ENCODE data around the gene LRRC3C. TPM values are rescaled to one million over a fixed set of nuclear protein-coding genes. Genes with fewer than 3 reads are reported as not detected.
"Not testable (repeated sequence)": the region's sequence is repeated elsewhere in the genome, so short reads cannot be mapped to it uniquely, and the experiment has no call there.

The LRRC3C gene
- total RNA-seq, 1 donor from 2014 or later, result not detected

- no peak overlapping the region for H3K27ac ChIP-seq (ENCODE audit: low read depth, low read length)
- no peaks in the 10 kb centered on the region for H3K36me3 ChIP-seq (ENCODE audit: control insufficient read depth in 3 of 3, insufficient read depth in 3 of 3, low read length in 3 of 3)
- H3K9me3 ChIP-seq (ENCODE audit: control insufficient read depth in 3 of 3, low read length in 3 of 3), result no peaks in the 10 kb centered on the region
- peaks cover 5 to 10% (median 7%) of the 10 kb centered on the region in 3 donors for H3K4me1 ChIP-seq (ENCODE audit: control insufficient read depth in 3 of 3, insufficient read depth in 3 of 3, low read length in 3 of 3)
- no peak overlapping the region for H3K4me3 ChIP-seq (ENCODE audit: low read length in 3 of 3)
- no peaks in the 10 kb centered on the region for H3K27me3 ChIP-seq (ENCODE audit: control insufficient read depth in 3 of 3, insufficient read depth in 3 of 3, low read length in 3 of 3)
- H3K9ac ChIP-seq (ENCODE audit: low read depth in 1 of 3, low read length in 3 of 3), result no peak overlapping the region
Observed at GRCh38 chr17:39946551-39947330, 19.2 kb downstream of the LRRC3C start.

- not testable (repeated sequence) for H3K4me3 ChIP-seq (ENCODE audit: low read length in 3 of 3); H3K27ac ChIP-seq (ENCODE audit: low read depth, low read length); H3K27me3 ChIP-seq (ENCODE audit: control insufficient read depth in 3 of 3, insufficient read depth in 3 of 3, low read length in 3 of 3); H3K36me3 ChIP-seq (ENCODE audit: control insufficient read depth in 3 of 3, insufficient read depth in 3 of 3, low read length in 3 of 3); H3K9me3 ChIP-seq (ENCODE audit: control insufficient read depth in 3 of 3, low read length in 3 of 3); H3K9ac ChIP-seq (ENCODE audit: low read depth in 1 of 3, low read length in 3 of 3)
- peaks cover 12 to 21% (median 18%) of the 10 kb centered on the region in 3 donors for H3K4me1 ChIP-seq (ENCODE audit: control insufficient read depth in 3 of 3, insufficient read depth in 3 of 3, low read length in 3 of 3)
Observed at GRCh38 chr17:39948489-39948828, 20.9 kb downstream of the LRRC3C start.

GRCh38 chr17:39949028-39949427 is 21.5 kb downstream of the LRRC3C start:
- Histone ChIP-seq H3K9me3 (ENCODE audit: control insufficient read depth in 3 of 3, low read length in 3 of 3) (no peaks in the 10 kb centered on the region), H3K9ac (ENCODE audit: low read depth in 1 of 3, low read length in 3 of 3) (no peak overlapping the region)

GRCh38 chr17:39950871-39951348 is 23.4 kb downstream of the LRRC3C start:
- Histone ChIP-seq H3K4me3 (ENCODE audit: low read length in 3 of 3) (no peak overlapping the region), H3K27ac (ENCODE audit: low read depth, low read length) (no peak overlapping the region), H3K27me3 (ENCODE audit: control insufficient read depth in 3 of 3, insufficient read depth in 3 of 3, low read length in 3 of 3) (no peaks in the 10 kb centered on the region), H3K9ac (ENCODE audit: low read depth in 1 of 3, low read length in 3 of 3) (peak overlapping the region in 1 of 3 donors; percentile 38), H3K9me3 (ENCODE audit: control insufficient read depth in 3 of 3, low read length in 3 of 3) (no peaks in the 10 kb centered on the region), H3K36me3 (ENCODE audit: control insufficient read depth in 3 of 3, insufficient read depth in 3 of 3, low read length in 3 of 3) (no peaks in the 10 kb centered on the region), H3K4me1 (ENCODE audit: control insufficient read depth in 3 of 3, insufficient read depth in 3 of 3, low read length in 3 of 3) (peaks cover 10 to 13% (median 13%) of the 10 kb centered on the region in 3 donors)

More at GRCh38 chr17:39949028-39949427, 21.5 kb downstream of the LRRC3C start:
- H3K4me1 ChIP-seq (ENCODE audit: control insufficient read depth in 3 of 3, insufficient read depth in 3 of 3, low read length in 3 of 3), result peaks cover 12 to 18% (median 16%) of the 10 kb centered on the region in 3 donors
- H3K27me3 ChIP-seq (ENCODE audit: control insufficient read depth in 3 of 3, insufficient read depth in 3 of 3, low read length in 3 of 3), result no peaks in the 10 kb centered on the region
- H3K36me3 ChIP-seq (ENCODE audit: control insufficient read depth in 3 of 3, insufficient read depth in 3 of 3, low read length in 3 of 3), result no peaks in the 10 kb centered on the region
- no peak overlapping the region for H3K27ac ChIP-seq (ENCODE audit: low read depth, low read length)
- H3K4me3 ChIP-seq (ENCODE audit: low read length in 3 of 3), result no peak overlapping the region

- Histone ChIP-seq H3K27ac (ENCODE audit: low read depth, low read length) (peak overlapping the region; percentile 63), H3K9me3 (ENCODE audit: control insufficient read depth in 3 of 3, low read length in 3 of 3) (no peaks in the 10 kb centered on the region), H3K4me3 (ENCODE audit: low read length in 3 of 3) (peak overlapping the region; percentile 77 to 81 (median 78)), H3K36me3 (ENCODE audit: control insufficient read depth in 3 of 3, insufficient read depth in 3 of 3, low read length in 3 of 3) (no peaks in the 10 kb centered on the region), H3K9ac (ENCODE audit: low read depth in 1 of 3, low read length in 3 of 3) (peak overlapping the region; percentile 70 to 85 (median 77)), H3K27me3 (ENCODE audit: control insufficient read depth in 3 of 3, insufficient read depth in 3 of 3, low read length in 3 of 3) (no peaks in the 10 kb centered on the region), H3K4me1 (ENCODE audit: control insufficient read depth in 3 of 3, insufficient read depth in 3 of 3, low read length in 3 of 3) (peaks cover 10 to 13% (median 13%) of the 10 kb centered on the region in 3 donors)
Observed at GRCh38 chr17:39951924-39952679, 24.6 kb downstream of the LRRC3C start.

GRCh38 chr17:39952680-39953470 is 25.3 kb downstream of the LRRC3C start:
- Histone ChIP-seq H3K4me3 (ENCODE audit: low read length in 3 of 3) (peak overlapping the region; percentile 77 to 81 (median 78)), H3K27me3 (ENCODE audit: control insufficient read depth in 3 of 3, insufficient read depth in 3 of 3, low read length in 3 of 3) (no peaks in the 10 kb centered on the region), H3K4me1 (ENCODE audit: control insufficient read depth in 3 of 3, insufficient read depth in 3 of 3, low read length in 3 of 3) (peaks cover 10 to 13% (median 13%) of the 10 kb centered on the region in 3 donors), H3K9me3 (ENCODE audit: control insufficient read depth in 3 of 3, low read length in 3 of 3) (no peaks in the 10 kb centered on the region), H3K27ac (ENCODE audit: low read depth, low read length) (peak overlapping the region; percentile 63), H3K36me3 (ENCODE audit: control insufficient read depth in 3 of 3, insufficient read depth in 3 of 3, low read length in 3 of 3) (no peaks in the 10 kb centered on the region), H3K9ac (ENCODE audit: low read depth in 1 of 3, low read length in 3 of 3) (peak overlapping the region; percentile 70 to 85 (median 77))

GRCh38 chr17:39953471-39953888 is 25.9 kb downstream of the LRRC3C start:
- Histone ChIP-seq H3K27me3 (ENCODE audit: control insufficient read depth in 3 of 3, insufficient read depth in 3 of 3, low read length in 3 of 3) (no peaks in the 10 kb centered on the region), H3K36me3 (ENCODE audit: control insufficient read depth in 3 of 3, insufficient read depth in 3 of 3, low read length in 3 of 3) (no peaks in the 10 kb centered on the region), H3K4me1 (ENCODE audit: control insufficient read depth in 3 of 3, insufficient read depth in 3 of 3, low read length in 3 of 3) (peaks cover 10 to 13% (median 13%) of the 10 kb centered on the region in 3 donors), H3K4me3 (ENCODE audit: low read length in 3 of 3) (peak overlapping the region; percentile 65 to 73 (median 71)), H3K27ac (ENCODE audit: low read depth, low read length) (no peak overlapping the region), H3K9ac (ENCODE audit: low read depth in 1 of 3, low read length in 3 of 3) (peak overlapping the region; percentile 43 to 62 (median 50)), H3K9me3 (ENCODE audit: control insufficient read depth in 3 of 3, low read length in 3 of 3) (no peaks in the 10 kb centered on the region)

GRCh38 chr17:39954876-39955275 is 27.3 kb downstream of the LRRC3C start:
- no peak overlapping the region for H3K27ac ChIP-seq (ENCODE audit: low read depth, low read length)
- peaks cover 10 to 15% (median 13%) of the 10 kb centered on the region in 3 donors for H3K4me1 ChIP-seq (ENCODE audit: control insufficient read depth in 3 of 3, insufficient read depth in 3 of 3, low read length in 3 of 3)
- no peaks in the 10 kb centered on the region for H3K27me3 ChIP-seq (ENCODE audit: control insufficient read depth in 3 of 3, insufficient read depth in 3 of 3, low read length in 3 of 3)
- H3K4me3 ChIP-seq (ENCODE audit: low read length in 3 of 3), result no peak overlapping the region
- H3K9ac ChIP-seq (ENCODE audit: low read depth in 1 of 3, low read length in 3 of 3), result no peak overlapping the region
- H3K9me3 ChIP-seq (ENCODE audit: control insufficient read depth in 3 of 3, low read length in 3 of 3), result no peaks in the 10 kb centered on the region
- H3K36me3 ChIP-seq (ENCODE audit: control insufficient read depth in 3 of 3, insufficient read depth in 3 of 3, low read length in 3 of 3), result no peaks in the 10 kb centered on the region

GRCh38 chr17:39955726-39956225 is 28.2 kb downstream of the LRRC3C start:
- Histone ChIP-seq H3K27me3 (ENCODE audit: control insufficient read depth in 3 of 3, insufficient read depth in 3 of 3, low read length in 3 of 3) (no peaks in the 10 kb centered on the region), H3K4me3 (ENCODE audit: low read length in 3 of 3) (no peak overlapping the region), H3K9ac (ENCODE audit: low read depth in 1 of 3, low read length in 3 of 3) (no peak overlapping the region), H3K9me3 (ENCODE audit: control insufficient read depth in 3 of 3, low read length in 3 of 3) (no peaks in the 10 kb centered on the region), H3K36me3 (ENCODE audit: control insufficient read depth in 3 of 3, insufficient read depth in 3 of 3, low read length in 3 of 3) (no peaks in the 10 kb centered on the region), H3K4me1 (ENCODE audit: control insufficient read depth in 3 of 3, insufficient read depth in 3 of 3, low read length in 3 of 3) (peaks cover 10 to 15% (median 13%) of the 10 kb centered on the region in 3 donors), H3K27ac (ENCODE audit: low read depth, low read length) (no peak overlapping the region)
